GM12864 (cell line): Measurements from ENCODE around the gene SDHAF2.
A peak's percentile ranks its signal among the peaks of the same experiment; 100 is the strongest.
"Not testable (repeated sequence)": the region's sequence is repeated elsewhere in the genome, so short reads cannot be mapped to it uniquely, and the experiment has no call there.

Experiments
- DNase-seq: peaks from one replicate; pipeline ENCODE4 v3.0.0-alpha.2; 2011; ENCODE audit warnings: low read depth
- H3K4me3 ChIP-seq: 2 replicates; pipeline ENCODE4 v1.5.1; 2011; ENCODE audit warnings: mild to moderate bottlenecking, low read depth, low read length, control low read depth
- TF ChIP-seq, protein P1 (sequence below): IDR thresholded peaks from 2 replicates; pipeline ENCODE4 v1.5.1; 2011; ENCODE audit warnings: low read depth, mild to moderate bottlenecking, moderate library complexity, low read length, control low read depth, inconsistent platforms; ENCODE audit errors: missing control alignments

The SDHAF2 gene

DNA sequence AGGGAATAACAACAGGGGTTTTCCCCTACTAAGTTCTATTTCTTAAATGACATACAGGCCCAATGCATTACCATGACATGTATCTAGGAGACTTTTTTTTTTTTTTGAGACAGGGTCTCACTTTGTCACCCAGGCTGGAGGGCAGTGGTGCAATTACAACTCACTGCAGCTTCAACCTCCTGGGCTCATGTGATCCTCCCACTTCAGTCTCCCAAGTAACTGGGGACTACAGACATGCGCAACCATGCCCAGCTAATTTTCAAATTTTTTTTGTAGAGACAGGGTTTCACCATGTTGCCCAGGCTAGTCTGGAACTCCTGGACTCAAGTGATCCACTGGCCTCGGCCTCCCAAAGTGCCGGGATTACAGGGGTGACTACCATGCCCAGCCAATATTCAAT is 7.7 kb upstream of the SDHAF2 start:
- TF ChIP-seq, protein P1, sequence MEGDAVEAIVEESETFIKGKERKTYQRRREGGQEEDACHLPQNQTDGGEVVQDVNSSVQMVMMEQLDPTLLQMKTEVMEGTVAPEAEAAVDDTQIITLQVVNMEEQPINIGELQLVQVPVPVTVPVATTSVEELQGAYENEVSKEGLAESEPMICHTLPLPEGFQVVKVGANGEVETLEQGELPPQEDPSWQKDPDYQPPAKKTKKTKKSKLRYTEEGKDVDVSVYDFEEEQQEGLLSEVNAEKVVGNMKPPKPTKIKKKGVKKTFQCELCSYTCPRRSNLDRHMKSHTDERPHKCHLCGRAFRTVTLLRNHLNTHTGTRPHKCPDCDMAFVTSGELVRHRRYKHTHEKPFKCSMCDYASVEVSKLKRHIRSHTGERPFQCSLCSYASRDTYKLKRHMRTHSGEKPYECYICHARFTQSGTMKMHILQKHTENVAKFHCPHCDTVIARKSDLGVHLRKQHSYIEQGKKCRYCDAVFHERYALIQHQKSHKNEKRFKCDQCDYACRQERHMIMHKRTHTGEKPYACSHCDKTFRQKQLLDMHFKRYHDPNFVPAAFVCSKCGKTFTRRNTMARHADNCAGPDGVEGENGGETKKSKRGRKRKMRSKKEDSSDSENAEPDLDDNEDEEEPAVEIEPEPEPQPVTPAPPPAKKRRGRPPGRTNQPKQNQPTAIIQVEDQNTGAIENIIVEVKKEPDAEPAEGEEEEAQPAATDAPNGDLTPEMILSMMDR: no peak
- DNase-seq: no peak
- no peak overlapping the region for H3K4me3 ChIP-seq

DNA sequence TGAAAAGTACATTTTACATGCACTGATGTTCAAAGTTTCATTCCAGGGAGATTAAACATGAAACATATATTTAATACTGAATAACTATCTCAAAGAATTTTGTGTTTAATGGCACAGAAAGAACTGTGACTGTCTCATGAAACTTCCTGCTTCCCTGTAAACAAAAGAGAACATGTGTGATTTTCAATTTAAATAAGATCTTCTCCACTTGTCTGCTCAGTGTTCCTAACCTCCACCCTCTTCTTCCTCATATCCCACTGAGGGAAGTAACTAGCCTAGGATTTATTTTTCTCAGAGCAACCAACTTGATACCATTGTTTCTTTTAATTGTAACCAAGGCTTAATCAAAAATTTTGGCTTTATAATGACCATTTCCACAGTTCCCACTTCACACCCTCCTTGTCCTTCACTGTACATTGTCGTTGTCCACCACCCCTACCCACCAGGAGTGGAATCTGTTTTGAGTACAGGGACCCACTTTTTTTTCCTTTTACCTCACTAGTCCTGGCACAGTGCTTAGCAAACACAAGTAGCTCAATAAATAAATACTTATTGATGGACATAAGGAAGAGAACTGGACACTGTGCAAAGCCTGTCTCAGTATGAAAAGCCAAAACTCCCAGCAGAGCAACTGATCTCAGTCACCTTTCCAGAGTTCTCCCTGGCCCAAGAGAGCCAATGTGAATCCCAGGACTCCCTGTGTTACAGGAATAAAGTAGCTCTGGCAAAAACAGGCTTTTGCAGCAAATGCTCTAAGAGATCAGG is 4.4 kb upstream of the SDHAF2 start:
- H3K4me3 ChIP-seq: no peak overlapping the region
- DNase-seq: no peak
- TF ChIP-seq, protein P1: no peak

DNA sequence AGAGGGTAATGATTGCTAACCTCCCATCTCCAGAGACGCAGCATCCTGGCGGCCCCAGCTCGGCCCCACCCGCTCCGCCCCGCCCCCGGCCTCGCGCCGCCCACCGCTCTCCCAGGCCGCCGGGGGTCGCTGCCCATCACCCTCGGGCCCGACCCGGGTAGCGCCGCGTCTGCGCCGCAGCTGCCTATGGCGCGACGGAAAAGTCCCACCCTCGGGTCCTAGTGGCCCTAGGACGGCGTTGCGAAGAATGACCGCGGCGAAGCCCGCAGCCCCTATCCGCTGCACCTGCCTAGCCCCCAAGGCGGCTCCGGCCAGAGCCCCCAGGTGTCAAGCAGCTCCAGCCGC is 606 bp upstream of the SDHAF2 start:
- TF ChIP-seq, protein P1: peak; percentile 22
- DNase-seq: no peak

DNA sequence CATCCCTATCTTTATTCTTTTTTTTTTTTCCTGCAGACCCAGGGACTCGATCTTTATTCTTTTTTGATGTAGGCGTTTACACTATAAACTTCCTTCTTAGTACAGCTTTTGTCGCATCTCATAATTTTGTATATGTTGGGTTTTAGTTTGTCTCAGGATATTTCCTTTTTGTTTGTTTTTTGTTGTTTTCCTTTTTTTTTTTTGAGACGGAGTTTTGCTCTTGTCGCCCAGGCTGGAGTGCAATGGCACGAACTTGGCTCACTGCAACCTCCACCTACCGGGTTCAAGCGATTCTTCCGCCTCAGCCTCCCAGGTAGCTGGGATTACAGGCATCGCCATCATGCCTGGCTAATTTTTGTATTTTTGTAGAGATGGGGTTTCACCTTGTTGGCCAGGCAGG is 915 bp downstream of the SDHAF2 start:
- not testable (repeated sequence) for DNase-seq
- peak overlapping the region; percentile 82 for H3K4me3 ChIP-seq

More for the DNA sequence above, 606 bp upstream of the SDHAF2 start:
- H3K4me3 ChIP-seq: peak overlapping the region; percentile 82

DNA sequence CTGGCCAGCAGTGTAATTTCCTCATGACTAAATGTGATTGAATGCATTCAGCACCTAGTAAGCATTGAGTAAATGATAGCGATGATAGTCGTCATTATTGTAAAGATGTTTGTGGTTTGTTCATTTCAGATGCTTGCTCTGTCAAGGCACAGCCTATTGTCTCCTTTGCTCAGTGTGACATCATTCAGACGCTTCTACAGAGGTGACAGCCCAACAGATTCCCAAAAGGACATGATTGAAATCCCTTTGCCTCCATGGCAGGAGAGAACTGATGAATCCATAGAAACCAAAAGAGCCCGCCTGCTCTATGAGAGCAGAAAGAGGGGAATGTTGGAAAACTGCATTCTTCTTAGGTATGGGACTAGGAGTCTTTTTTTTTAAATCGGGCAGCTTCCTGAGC is 7.6 kb downstream of the SDHAF2 start:
- H3K4me3 ChIP-seq: no peak overlapping the region
- TF ChIP-seq, protein P1: no peak
- no peak for DNase-seq

DNA sequence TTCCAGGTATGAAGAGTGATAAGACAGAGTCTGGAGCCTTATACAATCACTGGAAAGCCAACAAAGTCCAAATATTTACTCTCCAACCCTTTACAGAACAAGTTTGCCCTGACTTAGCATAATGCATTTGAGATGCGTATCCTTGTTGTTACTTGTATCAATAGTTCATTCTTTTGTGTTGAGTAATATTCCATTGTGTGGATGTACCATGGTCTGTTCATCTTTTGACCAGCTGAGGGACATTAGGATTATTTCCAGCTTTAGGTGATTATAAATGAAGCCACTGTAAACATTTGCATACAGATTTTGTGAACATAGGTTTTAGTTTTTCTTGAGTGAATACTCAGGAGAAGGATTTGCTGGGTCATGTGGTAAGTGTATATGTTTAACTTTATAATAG is 9.7 kb downstream of the SDHAF2 start:
- TF ChIP-seq, protein P1: no peak
- H3K4me3 ChIP-seq: no peak overlapping the region
- no peak for DNase-seq

DNA sequence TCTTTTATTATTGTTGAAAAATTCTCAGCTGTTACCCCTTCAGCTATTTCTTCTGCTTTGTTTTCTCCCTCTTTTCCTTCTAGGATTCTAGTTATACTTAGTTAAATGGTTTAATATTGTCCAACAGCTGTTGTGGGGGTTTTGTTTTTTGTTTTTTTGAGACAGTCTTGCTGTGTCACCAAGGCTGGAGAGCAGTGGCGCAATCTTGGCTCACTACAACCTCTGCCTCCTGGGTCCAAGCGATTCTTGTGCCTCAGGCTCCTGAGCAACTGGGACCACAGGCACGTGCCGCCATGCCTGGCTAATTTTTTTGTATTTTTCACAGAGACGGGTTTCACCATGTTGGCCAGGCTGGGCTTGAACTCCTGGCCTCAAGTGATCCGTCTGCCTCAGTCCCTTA is 12.7 kb downstream of the SDHAF2 start:
- no peak overlapping the region for H3K4me3 ChIP-seq
- DNase-seq: no peak
- TF ChIP-seq, protein P1: no peak

DNA sequence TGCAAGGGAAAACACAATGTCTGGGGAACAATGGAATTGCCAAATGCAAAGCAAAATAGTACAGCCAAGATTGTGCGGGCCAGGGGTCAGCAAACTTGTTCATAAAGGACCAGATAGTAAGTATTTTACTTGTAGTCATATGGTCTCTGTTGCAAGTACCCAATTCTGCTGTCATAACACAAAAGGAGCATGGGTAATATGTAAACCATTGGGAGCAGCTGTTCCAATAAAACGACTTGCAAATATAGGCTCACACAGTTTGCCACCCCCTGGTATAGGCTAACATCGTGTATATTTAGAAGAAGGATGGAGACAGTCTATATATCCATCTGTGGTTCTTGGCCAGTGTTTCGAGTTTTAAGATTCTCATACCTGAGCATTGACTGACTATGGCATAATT is 15.6 kb downstream of the SDHAF2 start:
- no peak for DNase-seq
- H3K4me3 ChIP-seq: no peak overlapping the region

More for the DNA sequence above, 15.6 kb downstream of the SDHAF2 start:
- TF ChIP-seq, protein P1: no peak
